ENCODE results near the gene MPG.

Gene MPG

GRCh38 chr16:66309-67182 is 11.5 kb upstream of the MPG start:
- no peak for DNase-seq

GRCh38 chr16:67183-67791 is 10.7 kb upstream of the MPG start:
- DNase-seq = no peak

GRCh38 chr16:67884-68789 is 9.9 kb upstream of the MPG start:
- DNase-seq = no peak

GRCh38 chr16:69181-69580 is 8.8 kb upstream of the MPG start:
- DNase-seq = no peak

- no peak for DNase-seq
Measured at GRCh38 chr16:71210-71539, 6.8 kb upstream of the MPG start.

- no peak for DNase-seq
Measured at GRCh38 chr16:71540-72401, 6.3 kb upstream of the MPG start.

- DNase-seq = no peak
Measured at GRCh38 chr16:72561-73548, 5.2 kb upstream of the MPG start, which contains the start of gene RHBDF1. TSS of gene RHBDF1 (minus strand) at chr16:72631. CDS start at chr16:65015, 7,616 bp downstream.

- DNase-seq = no peak
Measured at GRCh38 chr16:74051-74746, 3.8 kb upstream of the MPG start.

GRCh38 chr16:74747-75334 is 3.2 kb upstream of the MPG start:
- no peak for DNase-seq

- no peak for DNase-seq
Measured at GRCh38 chr16:75580-76501, 2.2 kb upstream of the MPG start.

GRCh38 chr16:76535-77272 is 1.3 kb upstream of the MPG start:
- DNase-seq = no peak

GRCh38 chr16:77273-77806 is 685 bp upstream of the MPG start:
- DNase-seq = peak; percentile 77

- no peak for DNase-seq
Measured at GRCh38 chr16:78444-79150, 572 bp downstream of the MPG start.

- no peak for DNase-seq
Measured at GRCh38 chr16:79151-80054, 1.4 kb downstream of the MPG start.

- no peak for DNase-seq
Measured at GRCh38 chr16:83060-83603, 5.1 kb downstream of the MPG start.

All from activated CD8-positive, alpha-beta memory T cell treated with anti-CD3 and anti-CD28 coated beads, Interleukin-2, amount 50 U/mL, for 48 hours (primary cell).